PC-3 (cell line): ENCODE results near the gene ZSCAN30. TPM values are rescaled to one million over a fixed set of nuclear protein-coding genes. Genes with fewer than 3 reads are reported as not detected.

ENCODE experiments used
- total RNA-seq: library from RNA; depleted of rRNA; stranded (reverse); fragments of >200 nt; gene quantifications from 2 replicates; pipeline ENCODE4 v1.2.3, GENCODE V29; 2014; rRNA removed

The ZSCAN30 gene
- total RNA-seq, 1 experiment from 2014 or later: 2.8 TPM

Other genes starting within 250 kb of the ZSCAN30 start
- gene MAPRE2, start 248.8 kb downstream of the ZSCAN30 start, total RNA-seq: 2.8 and 2.9 TPM in 2 replicates
- gene ZNF397, start 49.2 kb downstream of the ZSCAN30 start, total RNA-seq: 1.5 TPM in 2 replicates
- gene ZNF24, start 54.2 kb upstream of the ZSCAN30 start, total RNA-seq: 10.4 and 11.0 TPM in 2 replicates
- 0.40 and 0.95 TPM in 2 replicates for gene ZNF396, start 87.1 kb upstream of the ZSCAN30 start, total RNA-seq
- 6.8 and 16.1 TPM in 2 replicates for gene INO80C, start 207.7 kb upstream of the ZSCAN30 start, total RNA-seq